IMR-90 (cell line): ENCODE data around the gene HS6ST3. TPM values are rescaled to one million over a fixed set of nuclear protein-coding genes. Genes with fewer than 3 reads are reported as not detected.

Experiments
- ATAC-seq: fragments of 200-7000 bp; cut with Tn5 transposase; 2 replicates; pipeline ENCODE4 v1.9.1; 2020; ENCODE audit warnings: low read depth, mild to moderate bottlenecking, moderate library complexity
- BruUV-seq: library from RNA; stranded (reverse); fragments of 400-500 nt; replicated peaks from 2 replicates; lab custom pipeline; 2021; lab: Mats Ljungman, UMichigan
- CTCF ChIA-PET: fragments of 300-600 bp; formaldehyde crosslinking; extraction: SDS; loops from one replicate; lab custom pipeline; 2021; ENCODE audit warnings: antibody characterized with exemption; lab: Yijun Ruan, JAX
- POLR2A ChIA-PET: fragments of 300-600 bp; sonication (Branson Sonifier 250); formaldehyde crosslinking; loops from one replicate; lab custom pipeline; 2022; ENCODE audit warnings: antibody characterized with exemption; ENCODE audit not compliant: unreplicated experiment; lab: Charles Lee
- DNase-seq: peaks from one replicate; pipeline ENCODE4 v3.0.0; 2013
- H2AFZ ChIP-seq: replicated peaks from 2 replicates; pipeline ENCODE3; 2013; ENCODE audit warnings: low read length, mild to moderate bottlenecking; ENCODE audit not compliant: poor library complexity
- H2AK5ac ChIP-seq: 2 replicates; pipeline ENCODE4 v1.6.1; 2013; ENCODE audit warnings: low read depth, low read length, inconsistent platforms
- H2AK9ac ChIP-seq: replicated peaks from 2 replicates; pipeline ENCODE3; 2013; ENCODE audit warnings: mild to moderate bottlenecking, low read depth, low read length, moderate library complexity; ENCODE audit not compliant: poor library complexity
- H2BK120ac ChIP-seq: 2 replicates; pipeline ENCODE4 v1.6.1; 2013; ENCODE audit warnings: low read depth, low read length, inconsistent platforms
- H2BK15ac ChIP-seq: 3 replicates; pipeline ENCODE4 v1.6.1; 2013; ENCODE audit warnings: low read depth, low read length, inconsistent platforms
- H2BK20ac ChIP-seq: 2 replicates; pipeline ENCODE4 v1.6.1; 2013; ENCODE audit warnings: low read depth, mild to moderate bottlenecking, inconsistent platforms, low read length, moderate library complexity
- H2BK5ac ChIP-seq: 2 replicates; pipeline ENCODE4 v1.6.1; 2013; ENCODE audit warnings: mild to moderate bottlenecking, low read depth, low read length, inconsistent platforms; ENCODE audit not compliant: poor library complexity, severe bottlenecking
- H3K14ac ChIP-seq: replicated peaks from 2 replicates; pipeline ENCODE4 v1.6.1; 2013; ENCODE audit warnings: low read depth, low read length, inconsistent platforms
- H3K18ac ChIP-seq: 2 replicates; pipeline ENCODE4 v1.6.1; 2013; ENCODE audit warnings: low read depth, low read length, control low read depth
- H3K23ac ChIP-seq: 2 replicates; pipeline ENCODE4 v1.6.1; 2013; ENCODE audit warnings: low read depth, low read length, inconsistent platforms
- H3K27ac ChIP-seq: 2 replicates; pipeline ENCODE4 v1.5.1; 2013; ENCODE audit warnings: mild to moderate bottlenecking, control low read depth, low read length; ENCODE audit not compliant: insufficient read depth
- H3K27me3 ChIP-seq: 2 replicates; pipeline ENCODE4 v1.6.1; 2013; ENCODE audit warnings: low read length; ENCODE audit not compliant: control insufficient read depth, insufficient read depth
- H3K36me3 ChIP-seq: 2 replicates; pipeline ENCODE4 v1.6.1; 2013; ENCODE audit warnings: low read length, mixed read lengths; ENCODE audit not compliant: control insufficient read depth, insufficient read depth
- H3K4ac ChIP-seq: 2 replicates; pipeline ENCODE4 v1.6.1; 2013; ENCODE audit warnings: low read depth, low read length, inconsistent platforms
- H3K4me1 ChIP-seq: 2 replicates; pipeline ENCODE4 v1.6.1; 2013; ENCODE audit warnings: low read length, mixed read lengths; ENCODE audit not compliant: control insufficient read depth, insufficient read depth
- H3K4me2 ChIP-seq: 2 replicates; pipeline ENCODE4 v1.6.1; 2013; ENCODE audit warnings: low read depth, mild to moderate bottlenecking, control low read depth, low read length, moderate library complexity
- H3K4me3 ChIP-seq: 2 replicates; pipeline ENCODE4 v1.5.1; 2013; ENCODE audit warnings: low read depth, mild to moderate bottlenecking, control low read depth, low read length, moderate library complexity; ENCODE audit not compliant: insufficient read depth
- H3K56ac ChIP-seq: 2 replicates; pipeline ENCODE4 v1.6.1; 2013; ENCODE audit warnings: low read length, inconsistent platforms; ENCODE audit not compliant: insufficient read depth; ENCODE audit errors: extremely low read depth
- H3K79me1 ChIP-seq, 2 experiments: 2 replicates each; pipeline ENCODE4 v1.6.1; 2013; ENCODE audit warnings: low read length in 2 of 2, inconsistent platforms in 1 of 2, low read depth in 1 of 2
- H3K9ac ChIP-seq: 2 replicates; pipeline ENCODE4 v1.6.1; 2013; ENCODE audit warnings: low read depth, low read length, control low read depth
- H3K9me1 ChIP-seq: 2 replicates; pipeline ENCODE4 v1.6.1; 2013; ENCODE audit warnings: low read length, inconsistent platforms; ENCODE audit not compliant: insufficient read depth
- H3K9me3 ChIP-seq: 2 replicates; pipeline ENCODE4 v1.6.1; 2013; ENCODE audit warnings: low read length; ENCODE audit not compliant: control insufficient read depth, insufficient read depth
- H4K20me1 ChIP-seq: 2 replicates; pipeline ENCODE4 v1.6.1; 2013; ENCODE audit warnings: low read length, inconsistent platforms; ENCODE audit not compliant: insufficient read depth
- H4K5ac ChIP-seq: 2 replicates; pipeline ENCODE4 v1.6.1; 2013; ENCODE audit warnings: mild to moderate bottlenecking, low read depth, low read length, control low read depth
- H4K8ac ChIP-seq, 2 experiments: 2 replicates each; pipeline ENCODE4 v1.6.1; 2013; ENCODE audit warnings: low read depth in 2 of 2, low read length in 2 of 2, control low read depth in 1 of 2, inconsistent platforms in 1 of 2
- H4K91ac ChIP-seq: 2 replicates; pipeline ENCODE4 v1.6.1; 2013; ENCODE audit warnings: low read depth, low read length, inconsistent platforms; ENCODE audit not compliant: insufficient read depth
- BHLHE40 ChIP-seq: fragments of 150-350 bp; IDR thresholded peaks from 2 replicates; pipeline ENCODE4 v1.6.1; 2016; ENCODE audit warnings: mild to moderate bottlenecking, low read depth, low read length
- CEBPB ChIP-seq: IDR thresholded peaks from 2 replicates; pipeline ENCODE4 v1.6.1; 2012; ENCODE audit warnings: low read depth, low read length, improper control_type of control experiment
- CHD1 ChIP-seq: IDR thresholded peaks from 2 replicates; pipeline ENCODE4 v1.6.1; 2012; ENCODE audit warnings: low read depth, low read length, improper control_type of control experiment
- ELK1 ChIP-seq: fragments of 150-350 bp; IDR thresholded peaks from 2 replicates; pipeline ENCODE4 v1.6.1; 2016; ENCODE audit warnings: low read depth, mild to moderate bottlenecking, low read length, moderate library complexity, borderline replicate concordance
- FOS ChIP-seq: fragments of 150-350 bp; IDR thresholded peaks from 2 replicates; pipeline ENCODE4 v1.6.1; 2016; ENCODE audit warnings: low read depth, low read length
- MAZ ChIP-seq: IDR thresholded peaks from 2 replicates; pipeline ENCODE4 v1.6.1; 2012; ENCODE audit warnings: low read depth, mild to moderate bottlenecking, low read length, improper control_type of control experiment, moderate library complexity, borderline replicate concordance
- MXI1 ChIP-seq: IDR thresholded peaks from 2 replicates; pipeline ENCODE4 v1.6.1; 2012; ENCODE audit warnings: low read depth, mild to moderate bottlenecking, low read length, moderate library complexity, borderline replicate concordance
- NFE2L2 ChIP-seq: fragments of 150-350 bp; IDR thresholded peaks from 2 replicates; pipeline ENCODE4 v1.6.1; 2016; ENCODE audit warnings: low read depth, mild to moderate bottlenecking, low read length
- POLR2A ChIP-seq: IDR thresholded peaks from 2 replicates; pipeline ENCODE4 v1.6.1; 2012; ENCODE audit warnings: mild to moderate bottlenecking, low read depth, low read length
- RAD21 ChIP-seq: IDR thresholded peaks from 2 replicates; pipeline ENCODE4 v1.6.1; 2012; ENCODE audit warnings: low read length, improper control_type of control experiment
- RCOR1 ChIP-seq: IDR thresholded peaks from 2 replicates; pipeline ENCODE4 v1.6.1; 2012; ENCODE audit warnings: mild to moderate bottlenecking, low read length, improper control_type of control experiment; ENCODE audit not compliant: insufficient replicate concordance
- RFX5 ChIP-seq: IDR thresholded peaks from 2 replicates; pipeline ENCODE4 v1.8.0; 2012; ENCODE audit warnings: low read depth, mild to moderate bottlenecking, low read length, moderate library complexity
- SMC3 ChIP-seq: fragments of 150-350 bp; IDR thresholded peaks from 2 replicates; pipeline ENCODE4 v1.6.1; 2016; ENCODE audit warnings: low read depth, mild to moderate bottlenecking, antibody characterized with exemption, low read length, moderate library complexity
- WGBS, 2 experiments: methylation state at CpG; one replicate each; pipeline versions ENCODE4 v1.1.5 to v1.1.7; 2013; ENCODE audit warnings: missing lambda C conversion rate in 2 of 2; ENCODE audit not compliant: insufficient read length in 1 of 2; ENCODE audit errors: extremely low coverage in 2 of 2; 5-methylcytosine and 5-hydroxymethylcytosine counted together
- dilution Hi-C: fragments of 300-500 bp; cut with HindIII; formaldehyde crosslinking; loops from one replicate; pipeline ENCODE4 v1.14.3; 2018; ENCODE audit warnings: low sequenced_read_pairs; ENCODE audit not compliant: unreplicated experiment
- in situ Hi-C: fragments of 300-500 bp; cut with MboI; formaldehyde crosslinking; loops from 3 replicates; pipeline ENCODE4 v1.14.3; 2019; ENCODE audit warnings: low sequenced_read_pairs, inconsistent platforms, mixed read lengths
- intact Hi-C: fragments of 100-400 bp; cut with micrococcal nuclease; formaldehyde crosslinking; loops from 2 replicates; pipeline ENCODE4 v1.10.0; 2022
- polyA plus RNA-seq, 3 experiments: library from polyadenylated mRNA; depleted of rRNA; stranded (reverse); fragments of >200 nt; gene quantifications; 2 replicates each; pipeline ENCODE4 v1.2.3, GENCODE V29; 2012; ENCODE audit warnings: low replicate concordance in 1 of 3
- total RNA-seq: library from RNA; depleted of rRNA; stranded (reverse); fragments of >200 nt; gene quantifications from 2 replicates; pipeline ENCODE4 v1.2.3, GENCODE V29; 2012
- TF ChIP-seq, protein P1 (sequence below): conservative IDR thresholded peaks from 2 replicates; pipeline ENCODE4 v1.5.1; 2012; ENCODE audit warnings: mild to moderate bottlenecking, low read depth, low read length, improper control_type of control experiment
- TF ChIP-seq, protein P2 (sequence below): fragments of 150-350 bp; IDR thresholded peaks from 2 replicates; pipeline ENCODE4 v1.6.1; 2017; ENCODE audit warnings: mild to moderate bottlenecking, antibody characterized with exemption, low read length, low read depth

Gene HS6ST3
- total and polyA plus RNA-seq, 2 of the 4 experiments (the other 2 are of a cell fraction) = not detected

DNA sequence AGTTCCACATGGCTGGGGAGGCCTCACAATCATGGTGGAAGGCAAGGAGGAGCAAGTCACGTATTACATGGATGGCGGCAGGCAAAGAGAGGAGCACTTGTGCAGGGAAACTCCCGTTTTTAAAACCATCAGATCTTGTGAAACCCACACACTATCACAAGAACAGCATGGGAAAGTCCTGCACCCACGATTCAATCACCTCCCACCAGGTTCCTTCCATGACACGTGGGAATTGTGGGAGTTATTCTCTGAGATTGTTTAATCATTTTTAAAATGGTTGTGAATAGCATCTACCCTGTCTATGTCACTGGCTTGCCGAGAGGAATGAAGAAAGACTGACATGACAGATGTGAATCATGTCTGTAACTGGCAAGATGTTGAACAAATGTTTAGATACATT lies 301.7 kb downstream of the HS6ST3 start:
- no peak overlapping the region for H3K27ac ChIP-seq
- H3K9me1 ChIP-seq = no peaks in the 10 kb centered on the region
- H4K20me1 ChIP-seq = no peaks in the 10 kb centered on the region
- dilution Hi-C loops (no loop called here), intact Hi-C loops (no loop called here), in situ Hi-C loops (no loop called here)
- H3K9ac ChIP-seq = no peak overlapping the region
- H4K8ac ChIP-seq = no peak overlapping the region
- H3K4me2 ChIP-seq = no peak overlapping the region
- H3K18ac ChIP-seq = no peak overlapping the region
- WGBS, 2 experiments = no CpG with 5 or more reads among the region's 6 CpGs
- H3K4me3 ChIP-seq = no peak overlapping the region
- DNase-seq (no peak), ATAC-seq (no peak)
- H4K91ac ChIP-seq = no peak overlapping the region
- no peak overlapping the region for H2AFZ ChIP-seq
- H3K23ac ChIP-seq = no peak overlapping the region
- no peak overlapping the region for H2BK15ac ChIP-seq
- no peak overlapping the region for H2AK9ac ChIP-seq
- no peaks in the 10 kb centered on the region for H3K36me3 ChIP-seq
- H3K27me3 ChIP-seq = no peaks in the 10 kb centered on the region
- H2BK120ac ChIP-seq = no peak overlapping the region
- H3K56ac ChIP-seq = no peak overlapping the region
- H4K5ac ChIP-seq = no peak overlapping the region
- H3K4me1 ChIP-seq = no peaks in the 10 kb centered on the region
- H3K4ac ChIP-seq = no peak overlapping the region
- CTCF ChIA-PET = no interaction called here
- no peak overlapping the region for H2BK5ac ChIP-seq
- no peak overlapping the region for H2BK20ac ChIP-seq
- TF ChIP-seq BHLHE40 (no peak), ELK1 (no peak), FOS (no peak), RAD21 (no peak), MXI1 (no peak), MAZ (no peak), SMC3 (no peak), RFX5 (no peak), RCOR1 (no peak), NFE2L2 (no peak), POLR2A (no peak), CEBPB (no peak), CHD1 (no peak)
- TF ChIP-seq, protein P1, sequence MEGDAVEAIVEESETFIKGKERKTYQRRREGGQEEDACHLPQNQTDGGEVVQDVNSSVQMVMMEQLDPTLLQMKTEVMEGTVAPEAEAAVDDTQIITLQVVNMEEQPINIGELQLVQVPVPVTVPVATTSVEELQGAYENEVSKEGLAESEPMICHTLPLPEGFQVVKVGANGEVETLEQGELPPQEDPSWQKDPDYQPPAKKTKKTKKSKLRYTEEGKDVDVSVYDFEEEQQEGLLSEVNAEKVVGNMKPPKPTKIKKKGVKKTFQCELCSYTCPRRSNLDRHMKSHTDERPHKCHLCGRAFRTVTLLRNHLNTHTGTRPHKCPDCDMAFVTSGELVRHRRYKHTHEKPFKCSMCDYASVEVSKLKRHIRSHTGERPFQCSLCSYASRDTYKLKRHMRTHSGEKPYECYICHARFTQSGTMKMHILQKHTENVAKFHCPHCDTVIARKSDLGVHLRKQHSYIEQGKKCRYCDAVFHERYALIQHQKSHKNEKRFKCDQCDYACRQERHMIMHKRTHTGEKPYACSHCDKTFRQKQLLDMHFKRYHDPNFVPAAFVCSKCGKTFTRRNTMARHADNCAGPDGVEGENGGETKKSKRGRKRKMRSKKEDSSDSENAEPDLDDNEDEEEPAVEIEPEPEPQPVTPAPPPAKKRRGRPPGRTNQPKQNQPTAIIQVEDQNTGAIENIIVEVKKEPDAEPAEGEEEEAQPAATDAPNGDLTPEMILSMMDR = no peak
- TF ChIP-seq, protein P2, sequence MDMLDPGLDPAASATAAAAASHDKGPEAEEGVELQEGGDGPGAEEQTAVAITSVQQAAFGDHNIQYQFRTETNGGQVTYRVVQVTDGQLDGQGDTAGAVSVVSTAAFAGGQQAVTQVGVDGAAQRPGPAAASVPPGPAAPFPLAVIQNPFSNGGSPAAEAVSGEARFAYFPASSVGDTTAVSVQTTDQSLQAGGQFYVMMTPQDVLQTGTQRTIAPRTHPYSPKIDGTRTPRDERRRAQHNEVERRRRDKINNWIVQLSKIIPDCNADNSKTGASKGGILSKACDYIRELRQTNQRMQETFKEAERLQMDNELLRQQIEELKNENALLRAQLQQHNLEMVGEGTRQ = no peak
- H3K14ac ChIP-seq = no peak overlapping the region
- no TSS peak for BruUV-seq
- H2AK5ac ChIP-seq = no peak overlapping the region
- no peaks in the 10 kb centered on the region for H3K79me1 ChIP-seq
- POLR2A ChIA-PET = no interaction called here
- H3K9me3 ChIP-seq = peaks cover 10% of the 10 kb centered on the region; the same call in 1 of the 2 replicates
